ENCODE data around the gene ACCS. TPM values are rescaled to one million over a fixed set of nuclear protein-coding genes. Genes with fewer than 3 reads are reported as not detected.

ACCS gene
- total RNA-seq, 2 donors from 2014 or later, result 2.3 to 6.1 TPM

GRCh38 chr11:44024977-44025376 is 41.1 kb upstream of the ACCS start:
- no peak for DNase-seq (ENCODE audit: low spot score)
- Histone ChIP-seq H3K9me3 (peaks cover 0 to 13% of the 10 kb centered on the region in 2 donors), H3K4me3 (no peak overlapping the region), H3K27ac (no peak overlapping the region), H3K27me3 (no peaks in the 10 kb centered on the region), H3K4me1 (peaks cover 0 to under 1% of the 10 kb centered on the region in 2 donors), H3K36me3 (no peaks in the 10 kb centered on the region)
- TF ChIP-seq CTCF (IDR thresholded peaks at IDR 0.05), result no peak

- no peak for DNase-seq (ENCODE audit: low spot score)
- Histone ChIP-seq H3K4me1 (peaks cover 0 to 8% of the 10 kb centered on the region in 2 donors), H3K36me3 (no peaks in the 10 kb centered on the region), H3K27me3 (no peaks in the 10 kb centered on the region), H3K27ac (no peak overlapping the region), H3K9me3 (peaks cover 0 to 13% of the 10 kb centered on the region in 2 donors), H3K4me3 (no peak overlapping the region)
- no peak for TF ChIP-seq CTCF (IDR thresholded peaks at IDR 0.05)
Measured at GRCh38 chr11:44025727-44026126, 40.3 kb upstream of the ACCS start.

GRCh38 chr11:44028401-44028800 is 37.7 kb upstream of the ACCS start:
- H3K27me3 ChIP-seq, result no peaks in the 10 kb centered on the region
- no peak overlapping the region for H3K4me3 ChIP-seq
- DNase-seq (ENCODE audit: low spot score), result peak; percentile 30
- H3K27ac ChIP-seq, result no peak overlapping the region
- H3K9me3 ChIP-seq, result peaks cover 0 to 10% of the 10 kb centered on the region in 2 donors
- peaks cover 0 to 34% of the 10 kb centered on the region in 2 donors for H3K4me1 ChIP-seq
- no peaks in the 10 kb centered on the region for H3K36me3 ChIP-seq
- TF ChIP-seq CTCF (IDR thresholded peaks at IDR 0.05), result no peak

GRCh38 chr11:44028816-44029506 is 37.1 kb upstream of the ACCS start:
- DNase-seq (ENCODE audit: low spot score), result peak; percentile 47
- TF ChIP-seq CTCF (IDR thresholded peaks at IDR 0.05), result no peak
- H3K36me3 ChIP-seq, result no peaks in the 10 kb centered on the region
- H3K27ac ChIP-seq, result peak overlapping the region in 1 of 2 donors; percentile 37
- no peak overlapping the region for H3K4me3 ChIP-seq
- H3K27me3 ChIP-seq, result no peaks in the 10 kb centered on the region
- peaks cover 0 to 37% of the 10 kb centered on the region in 2 donors for H3K4me1 ChIP-seq
- peaks cover 0 to 10% of the 10 kb centered on the region in 2 donors for H3K9me3 ChIP-seq

- TF ChIP-seq CTCF (IDR thresholded peaks at IDR 0.05), result no peak
- peak; percentile 44 for DNase-seq (ENCODE audit: low spot score)
- peak overlapping the region in 1 of 2 donors; percentile 37 for H3K27ac ChIP-seq
Measured at GRCh38 chr11:44029507-44029845, 36.6 kb upstream of the ACCS start.

More at GRCh38 chr11:44029507-44029845, 36.6 kb upstream of the ACCS start:
- Histone ChIP-seq H3K36me3 (no peaks in the 10 kb centered on the region), H3K9me3 (peaks cover 0 to 10% of the 10 kb centered on the region in 2 donors), H3K27me3 (no peaks in the 10 kb centered on the region), H3K4me3 (no peak overlapping the region), H3K4me1 (peaks cover 0 to 37% of the 10 kb centered on the region in 2 donors)
